Fibroblast of mammary gland (primary cell): ENCODE data around the gene OPTC.

Experiments
- DNase-seq: peaks from one replicate; pipeline ENCODE4 v3.0.0-alpha.2; 2010; ENCODE audit warnings: low read depth
- H3K4me3 ChIP-seq: 2 replicates; pipeline ENCODE4 v1.5.1; 2011; ENCODE audit warnings: low read depth, mild to moderate bottlenecking, low read length, moderate library complexity; ENCODE audit not compliant: control insufficient read depth
- CTCF ChIP-seq: conservative IDR thresholded peaks from 2 replicates; pipeline ENCODE4 v1.5.1; 2011; ENCODE audit warnings: low read depth, low read length, inconsistent platforms; ENCODE audit not compliant: control insufficient read depth, insufficient read depth

Gene OPTC

DNA sequence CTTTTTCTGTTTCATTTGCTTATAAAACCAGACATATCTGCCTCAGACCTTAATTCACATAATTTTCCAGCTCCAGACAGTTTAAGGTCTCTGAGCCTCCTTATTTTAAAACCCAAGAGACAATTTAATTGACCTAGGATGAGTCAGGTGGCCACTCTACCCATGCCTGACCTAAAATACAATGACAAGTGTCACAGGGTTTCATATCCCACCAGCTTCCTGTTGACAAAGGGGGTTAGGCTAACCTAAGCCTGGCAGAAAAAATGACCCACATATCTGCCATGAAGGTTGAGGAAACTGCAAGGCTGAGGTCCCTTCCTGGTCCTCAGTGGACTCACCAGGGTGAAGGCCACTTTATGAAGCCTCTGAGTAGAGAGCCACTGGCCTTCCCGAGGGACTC is 52.3 kb downstream of the OPTC start:
- no peak overlapping the region for H3K4me3 ChIP-seq
- no peak for TF ChIP-seq CTCF
- no peak for DNase-seq

DNA sequence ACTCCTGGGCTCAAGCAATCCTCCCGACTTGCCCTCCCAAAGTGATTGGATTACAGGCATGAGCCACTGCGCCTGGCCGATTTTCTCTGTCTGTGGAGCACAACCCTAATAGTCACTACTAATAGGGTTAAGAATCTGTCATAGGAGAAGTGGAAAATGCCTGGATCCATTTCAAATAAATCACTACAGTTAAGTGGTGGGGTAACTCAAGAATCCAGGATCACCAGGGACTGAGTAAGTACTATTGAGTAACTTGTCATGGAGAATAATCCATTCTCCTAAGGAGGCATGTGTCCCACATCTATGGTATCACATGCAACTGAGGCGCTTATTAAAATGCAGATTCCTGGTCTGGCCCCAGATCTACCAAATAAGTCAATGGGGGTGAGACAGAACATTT is 53.2 kb downstream of the OPTC start:
- H3K4me3 ChIP-seq, result no peak overlapping the region
- peak; percentile 42 for DNase-seq
- TF ChIP-seq CTCF, result no peak

DNA sequence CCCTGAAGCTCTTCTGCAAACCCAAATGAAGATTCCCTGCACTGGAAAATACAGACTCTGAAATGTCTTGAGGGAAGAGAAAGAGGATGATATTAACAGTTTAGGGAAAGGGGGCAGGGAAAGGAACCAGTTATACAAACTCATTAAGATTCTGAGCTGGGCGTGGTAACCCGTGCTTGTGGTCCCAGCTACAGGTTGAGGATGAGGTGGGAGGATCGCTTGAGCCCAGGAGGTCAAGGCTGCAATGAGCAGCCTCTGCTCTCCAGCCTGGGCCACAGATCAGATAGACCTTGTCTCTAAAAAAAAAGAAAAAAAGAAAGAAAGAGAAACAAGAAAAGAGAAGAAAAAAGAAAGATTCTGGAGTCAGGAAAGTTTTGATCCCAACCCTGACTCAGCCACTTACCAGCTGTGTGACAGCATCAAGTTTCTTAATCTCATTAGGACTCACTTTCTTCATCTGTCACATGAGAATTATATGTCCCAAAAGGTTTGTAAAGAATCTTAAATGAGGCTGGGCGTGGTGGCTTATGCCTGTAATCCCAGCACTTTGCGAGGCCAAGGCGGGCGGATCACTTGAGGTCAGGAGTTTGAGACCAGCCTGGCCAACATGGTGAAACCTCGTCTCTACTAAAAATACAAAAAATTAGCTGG is 53.9 kb downstream of the OPTC start:
- TF ChIP-seq CTCF, result no peak
- H3K4me3 ChIP-seq, result no peak overlapping the region
- no peak for DNase-seq

GRCh38 chr1:203548892-203549291 is 54.9 kb downstream of the OPTC start:
- no peak for TF ChIP-seq CTCF
- peak; percentile 50 for DNase-seq
- H3K4me3 ChIP-seq, result no peak overlapping the region

- no peak for DNase-seq
- no peak overlapping the region for H3K4me3 ChIP-seq
- no peak for TF ChIP-seq CTCF
Measured at GRCh38 chr1:203549309-203549708, 55.4 kb downstream of the OPTC start.

- no peak overlapping the region for H3K4me3 ChIP-seq
- no peak for TF ChIP-seq CTCF
- no peak for DNase-seq
Measured at GRCh38 chr1:203550846-203551245, 56.9 kb downstream of the OPTC start.

DNA sequence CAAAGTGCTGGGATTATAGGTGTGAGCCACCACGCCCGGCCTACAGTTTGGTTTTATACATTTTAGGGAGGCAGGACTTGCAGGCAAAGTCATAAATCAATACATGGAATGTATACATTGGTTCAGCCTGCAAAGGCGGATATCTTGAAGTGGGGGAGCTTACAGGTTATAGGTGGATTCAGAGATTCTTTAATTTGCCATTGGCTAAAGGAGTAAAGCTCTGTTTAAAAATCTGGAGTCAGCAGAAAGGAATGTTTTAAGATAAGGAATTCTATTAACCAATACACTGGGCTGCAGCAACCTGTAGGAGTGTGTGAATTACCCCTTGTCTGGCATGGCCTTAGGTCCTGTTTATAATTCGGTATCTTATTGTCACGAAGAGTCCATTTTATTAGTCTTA is 57.6 kb downstream of the OPTC start:
- H3K4me3 ChIP-seq, result no peak overlapping the region
- no peak for TF ChIP-seq CTCF
- no peak for DNase-seq
